PC-9 (cell line): ENCODE data around the gene LRRC27.

Experiments
- EZH2 ChIP-seq: fragments of 200-600 bp; sonication (generic); IDR thresholded peaks from 2 replicates; pipeline ENCODE4 v1.8.0; 2017; ENCODE audit warnings: antibody characterized with exemption, low read depth
- TF ChIP-seq, protein P1 (sequence below): fragments of 200-600 bp; sonication (generic); conservative IDR thresholded peaks from 2 replicates; pipeline ENCODE4 v1.6.1; 2017; ENCODE audit warnings: mixed run types, antibody characterized with exemption, mild to moderate bottlenecking, moderate library complexity

DNA sequence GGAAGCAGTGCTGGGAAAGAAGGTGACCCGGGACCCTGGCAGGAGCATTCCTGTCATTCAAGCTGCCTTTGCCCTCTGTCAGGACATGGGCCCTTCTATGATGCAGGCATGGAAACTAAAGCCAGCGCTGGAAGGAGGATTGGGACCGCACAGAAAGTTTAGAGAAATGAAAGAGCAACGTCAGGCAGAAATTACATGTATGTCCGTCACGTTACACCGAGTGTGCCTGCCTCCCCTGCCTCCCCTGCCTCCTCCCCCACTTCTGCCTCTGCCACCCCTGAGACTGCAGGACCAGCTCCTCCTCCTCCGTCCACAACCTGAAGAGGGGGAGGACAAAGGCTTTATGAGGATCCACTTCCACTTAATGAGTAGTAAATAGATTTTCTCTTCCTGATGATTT, 51.1 kb downstream of the LRRC27 start:
- TF ChIP-seq, protein P1, sequence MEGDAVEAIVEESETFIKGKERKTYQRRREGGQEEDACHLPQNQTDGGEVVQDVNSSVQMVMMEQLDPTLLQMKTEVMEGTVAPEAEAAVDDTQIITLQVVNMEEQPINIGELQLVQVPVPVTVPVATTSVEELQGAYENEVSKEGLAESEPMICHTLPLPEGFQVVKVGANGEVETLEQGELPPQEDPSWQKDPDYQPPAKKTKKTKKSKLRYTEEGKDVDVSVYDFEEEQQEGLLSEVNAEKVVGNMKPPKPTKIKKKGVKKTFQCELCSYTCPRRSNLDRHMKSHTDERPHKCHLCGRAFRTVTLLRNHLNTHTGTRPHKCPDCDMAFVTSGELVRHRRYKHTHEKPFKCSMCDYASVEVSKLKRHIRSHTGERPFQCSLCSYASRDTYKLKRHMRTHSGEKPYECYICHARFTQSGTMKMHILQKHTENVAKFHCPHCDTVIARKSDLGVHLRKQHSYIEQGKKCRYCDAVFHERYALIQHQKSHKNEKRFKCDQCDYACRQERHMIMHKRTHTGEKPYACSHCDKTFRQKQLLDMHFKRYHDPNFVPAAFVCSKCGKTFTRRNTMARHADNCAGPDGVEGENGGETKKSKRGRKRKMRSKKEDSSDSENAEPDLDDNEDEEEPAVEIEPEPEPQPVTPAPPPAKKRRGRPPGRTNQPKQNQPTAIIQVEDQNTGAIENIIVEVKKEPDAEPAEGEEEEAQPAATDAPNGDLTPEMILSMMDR: no peak
- no peak for TF ChIP-seq EZH2
